ENCODE measurements around the gene LMAN2. TPM values are rescaled to one million over a fixed set of nuclear protein-coding genes. Genes with fewer than 3 reads are reported as not detected.
"Not testable (repeated sequence)": the region's sequence is repeated elsewhere in the genome, so short reads cannot be mapped to it uniquely, and the experiment has no call there.

LMAN2 gene
- total RNA-seq, 3 donors from 2014 or later = 91.9 to 150 (median 139) TPM

GRCh38 chr5:177377851-177378776, 26.6 kb upstream of the LMAN2 start:
- H3K9me3 ChIP-seq = no peaks in the 10 kb centered on the region
- H3K4me1 ChIP-seq (ENCODE audit: low read depth) = no peaks in the 10 kb centered on the region
- no peaks in the 10 kb centered on the region for H3K36me3 ChIP-seq (ENCODE audit: low read depth)
- no peak for ATAC-seq
- DNase-seq = no peak
- TF ChIP-seq CTCF (IDR thresholded peaks at IDR 0.05) = no peak
- H3K4me3 ChIP-seq = no peak overlapping the region
- intact Hi-C loops (cut with DNase I, micrococcal nuclease) = no loop called here

- Histone ChIP-seq H3K9me3 (no peaks in the 10 kb centered on the region), H3K4me3 (no peak overlapping the region), H3K36me3 (ENCODE audit: low read depth) (no peaks in the 10 kb centered on the region), H3K4me1 (ENCODE audit: low read depth) (peaks cover 3% of the 10 kb centered on the region)
- no peak for ATAC-seq
- TF ChIP-seq CTCF (IDR thresholded peaks at IDR 0.05) = no peak
- intact Hi-C loops (cut with DNase I, micrococcal nuclease) = no loop called here
- no peak for DNase-seq
Measured at GRCh38 chr5:177376107-177376506, 24.6 kb upstream of the LMAN2 start.

GRCh38 chr5:177375516-177375915, 24.0 kb upstream of the LMAN2 start:
- ATAC-seq; intact Hi-C loops (cut with DNase I, micrococcal nuclease): not testable (repeated sequence)

GRCh38 chr5:177374211-177374610, 22.7 kb upstream of the LMAN2 start:
- Histone ChIP-seq H3K36me3 (ENCODE audit: low read depth) (no peaks in the 10 kb centered on the region), H3K9me3 (no peaks in the 10 kb centered on the region), H3K4me1 (ENCODE audit: low read depth) (peaks cover 8% of the 10 kb centered on the region), H3K4me3 (no peak overlapping the region)
- TF ChIP-seq CTCF (IDR thresholded peaks at IDR 0.05) = no peak
- DNase-seq (no peak), ATAC-seq (no peak)
- intact Hi-C loops (cut with DNase I, micrococcal nuclease) = no loop called here

More at GRCh38 chr5:177375516-177375915, 24.0 kb upstream of the LMAN2 start:
- H3K36me3 ChIP-seq (ENCODE audit: low read depth); H3K4me3 ChIP-seq; H3K4me1 ChIP-seq (ENCODE audit: low read depth); H3K9me3 ChIP-seq; DNase-seq: not testable (repeated sequence)

GRCh38 chr5:177373806-177374205, 22.3 kb upstream of the LMAN2 start:
- Histone ChIP-seq H3K4me3 (no peak overlapping the region), H3K4me1 (ENCODE audit: low read depth) (peaks cover 8% of the 10 kb centered on the region), H3K36me3 (ENCODE audit: low read depth) (no peaks in the 10 kb centered on the region), H3K9me3 (no peaks in the 10 kb centered on the region)
- DNase-seq = no peak
- intact Hi-C loops (cut with DNase I, micrococcal nuclease) = no loop called here
- no peak for TF ChIP-seq CTCF (IDR thresholded peaks at IDR 0.05)
- ATAC-seq = no peak

GRCh38 chr5:177372910-177373309, 21.4 kb upstream of the LMAN2 start:
- intact Hi-C loops (cut with DNase I, micrococcal nuclease) = no loop called here
- peaks cover 8% of the 10 kb centered on the region for H3K4me1 ChIP-seq (ENCODE audit: low read depth)
- no peaks in the 10 kb centered on the region for H3K9me3 ChIP-seq
- no peak for TF ChIP-seq CTCF (IDR thresholded peaks at IDR 0.05)
- H3K36me3 ChIP-seq (ENCODE audit: low read depth) = no peaks in the 10 kb centered on the region
- DNase-seq = no peak
- H3K4me3 ChIP-seq = no peak overlapping the region
- no peak for ATAC-seq
